IPS-18a (cell line): Measurements from ENCODE around the gene BACE2.

Experiments
- H3K27ac ChIP-seq: one replicate; pipeline ENCODE4 v1.5.1; 2013; ENCODE audit warnings: low read length
- H3K27me3 ChIP-seq: one replicate; pipeline ENCODE4 v1.6.1; 2013; ENCODE audit warnings: mild to moderate bottlenecking, low read length; ENCODE audit not compliant: control insufficient read depth, insufficient read depth
- H3K36me3 ChIP-seq: one replicate; pipeline ENCODE4 v1.6.1; 2013; ENCODE audit warnings: low read depth, low read length; ENCODE audit not compliant: control insufficient read depth
- H3K4me1 ChIP-seq: one replicate; pipeline ENCODE4 v1.6.1; 2013; ENCODE audit warnings: low read depth, low read length; ENCODE audit not compliant: control insufficient read depth
- H3K4me3 ChIP-seq: one replicate; pipeline ENCODE4 v1.5.1; 2013; ENCODE audit warnings: low read length
- H3K9ac ChIP-seq: one replicate; pipeline ENCODE4 v1.6.1; 2013; ENCODE audit warnings: mild to moderate bottlenecking, low read length, moderate library complexity
- H3K9me3 ChIP-seq: one replicate; pipeline ENCODE4 v1.6.1; 2013; ENCODE audit warnings: low read depth, low read length; ENCODE audit not compliant: control insufficient read depth

BACE2 gene

GRCh38 chr21:41207401-41208375, 39.7 kb downstream of the BACE2 start:
- Histone ChIP-seq H3K4me3 (no peak overlapping the region), H3K27ac (no peak overlapping the region)

GRCh38 chr21:41208376-41208763, 40.4 kb downstream of the BACE2 start:
- Histone ChIP-seq H3K27ac (no peak overlapping the region), H3K4me3 (no peak overlapping the region), H3K36me3 (no peaks in the 10 kb centered on the region), H3K4me1 (peaks cover 3% of the 10 kb centered on the region), H3K9me3 (no peaks in the 10 kb centered on the region), H3K27me3 (no peaks in the 10 kb centered on the region), H3K9ac (no peak overlapping the region)

More at GRCh38 chr21:41207401-41208375, 39.7 kb downstream of the BACE2 start:
- H3K4me1 ChIP-seq = peaks cover 3% of the 10 kb centered on the region
- H3K9ac ChIP-seq = no peak overlapping the region
- no peaks in the 10 kb centered on the region for H3K36me3 ChIP-seq
- H3K9me3 ChIP-seq = no peaks in the 10 kb centered on the region
- no peaks in the 10 kb centered on the region for H3K27me3 ChIP-seq

- H3K36me3 ChIP-seq = no peaks in the 10 kb centered on the region
- H3K9me3 ChIP-seq = no peaks in the 10 kb centered on the region
- H3K4me1 ChIP-seq = peaks cover 3% of the 10 kb centered on the region
- H3K27ac ChIP-seq = no peak overlapping the region
- H3K4me3 ChIP-seq = no peak overlapping the region
- H3K27me3 ChIP-seq = no peaks in the 10 kb centered on the region
- no peak overlapping the region for H3K9ac ChIP-seq
These were observed 41.2 kb downstream of the BACE2 start for GRCh38 chr21:41209016-41209619.

GRCh38 chr21:41210426-41211059, 42.6 kb downstream of the BACE2 start:
- no peak overlapping the region for H3K27ac ChIP-seq
- no peak overlapping the region for H3K4me3 ChIP-seq
- H3K4me1 ChIP-seq = peaks cover 3% of the 10 kb centered on the region
- no peak overlapping the region for H3K9ac ChIP-seq
- no peaks in the 10 kb centered on the region for H3K9me3 ChIP-seq
- H3K36me3 ChIP-seq = no peaks in the 10 kb centered on the region
- H3K27me3 ChIP-seq = no peaks in the 10 kb centered on the region

- H3K4me1 ChIP-seq = peaks cover 3% of the 10 kb centered on the region
- no peak overlapping the region for H3K9ac ChIP-seq
- H3K36me3 ChIP-seq = no peaks in the 10 kb centered on the region
- H3K4me3 ChIP-seq = no peak overlapping the region
- no peaks in the 10 kb centered on the region for H3K27me3 ChIP-seq
- H3K9me3 ChIP-seq = no peaks in the 10 kb centered on the region
- H3K27ac ChIP-seq = no peak overlapping the region
These were observed 43.3 kb downstream of the BACE2 start for GRCh38 chr21:41211060-41211805.

GRCh38 chr21:41213021-41213420, 45.1 kb downstream of the BACE2 start:
- Histone ChIP-seq H3K36me3 (no peaks in the 10 kb centered on the region), H3K27ac (no peak overlapping the region), H3K4me3 (no peak overlapping the region), H3K9ac (no peak overlapping the region), H3K9me3 (no peaks in the 10 kb centered on the region), H3K27me3 (no peaks in the 10 kb centered on the region), H3K4me1 (peaks cover 3% of the 10 kb centered on the region)

- Histone ChIP-seq H3K27me3 (no peaks in the 10 kb centered on the region), H3K36me3 (no peaks in the 10 kb centered on the region), H3K9ac (no peak overlapping the region), H3K4me1 (no peaks in the 10 kb centered on the region), H3K9me3 (no peaks in the 10 kb centered on the region), H3K4me3 (no peak overlapping the region), H3K27ac (no peak overlapping the region)
These were observed 48.0 kb downstream of the BACE2 start for GRCh38 chr21:41215856-41216408.

- Histone ChIP-seq H3K4me1 (no peaks in the 10 kb centered on the region), H3K9ac (no peak overlapping the region), H3K27me3 (no peaks in the 10 kb centered on the region), H3K4me3 (no peak overlapping the region), H3K36me3 (no peaks in the 10 kb centered on the region), H3K9me3 (no peaks in the 10 kb centered on the region), H3K27ac (no peak overlapping the region)
These were observed 48.5 kb downstream of the BACE2 start for GRCh38 chr21:41216486-41216885.

- Histone ChIP-seq H3K36me3 (no peaks in the 10 kb centered on the region), H3K9me3 (no peaks in the 10 kb centered on the region), H3K9ac (no peak overlapping the region), H3K4me3 (no peak overlapping the region), H3K27me3 (no peaks in the 10 kb centered on the region), H3K27ac (no peak overlapping the region), H3K4me1 (no peaks in the 10 kb centered on the region)
These were observed 49.9 kb downstream of the BACE2 start for GRCh38 chr21:41217671-41218385.

GRCh38 chr21:41219498-41220207, 51.7 kb downstream of the BACE2 start:
- H3K9me3 ChIP-seq = no peaks in the 10 kb centered on the region
- no peak overlapping the region for H3K4me3 ChIP-seq
- H3K9ac ChIP-seq = no peak overlapping the region
- H3K36me3 ChIP-seq = no peaks in the 10 kb centered on the region
- no peaks in the 10 kb centered on the region for H3K4me1 ChIP-seq
- no peak overlapping the region for H3K27ac ChIP-seq
- H3K27me3 ChIP-seq = no peaks in the 10 kb centered on the region
